ENCODE measurements around the gene MAN1A1. TPM values are rescaled to one million over a fixed set of nuclear protein-coding genes. Genes with fewer than 3 reads are reported as not detected.
A peak's percentile ranks its signal among the peaks of the same experiment; 100 is the strongest.
"Not testable (repeated sequence)": the region's sequence is repeated elsewhere in the genome, so short reads cannot be mapped to it uniquely, and the experiment has no call there.

The MAN1A1 gene
- total and polyA plus RNA-seq, 11 donors = 5.6 to 30.6 (median 12.6) TPM

- DNase-seq (no peak), ATAC-seq (no peak)
- intact Hi-C loops (cut with DNase I) = loop anchor here in 1 of 10 donors (10.0 kb wide), 1 partner anchor 229 kb away; no protein-coding TSS in a partner anchor
- TF ChIP-seq CTCF (IDR thresholded peaks at IDR 0.05) = no peak
- TF ChIP-seq POLR2A (IDR thresholded peaks at IDR 0.05) = no peak
- no peaks in the 10 kb centered on the region for H3K36me3 ChIP-seq
- H3K4me1 ChIP-seq = no peaks in the 10 kb centered on the region
- H3K9me3 ChIP-seq = peaks cover 0 to 43% (median 8%) of the 10 kb centered on the region in 12 donors
- no peaks in the 10 kb centered on the region for H3K27me3 ChIP-seq
- H3K27ac ChIP-seq = no peak overlapping the region
- no peak overlapping the region for H3K4me3 ChIP-seq
- 95 to 100% (median 98%) methylated on average over 1 of the region's 1 CpG for WGBS, 4 donors
These were observed 36.4 kb upstream of the MAN1A1 start for GRCh38 chr6:119385994-119386393.

- peak in 1 of 5 donors; percentile 47 for DNase-seq
- H3K4me1 ChIP-seq = no peaks in the 10 kb centered on the region
- peaks cover 0 to 55% (median 14%) of the 10 kb centered on the region in 12 donors for H3K9me3 ChIP-seq
- ATAC-seq = peak in 3 of 4 donors; percentile 57 to 90 (median 79)
- intact Hi-C loops (cut with DNase I) = loop anchor here in 1 of 10 donors (10.0 kb wide), 1 partner anchor 230 kb away; no protein-coding TSS in a partner anchor
- H3K36me3 ChIP-seq = no peaks in the 10 kb centered on the region
- H3K27me3 ChIP-seq = no peaks in the 10 kb centered on the region
- H3K4me3 ChIP-seq = no peak overlapping the region
- no peak for TF ChIP-seq CTCF (IDR thresholded peaks at IDR 0.05)
- no peak for TF ChIP-seq POLR2A (IDR thresholded peaks at IDR 0.05)
- H3K27ac ChIP-seq = no peak overlapping the region
These were observed 34.9 kb upstream of the MAN1A1 start for GRCh38 chr6:119384444-119384843.

GRCh38 chr6:119379809-119380208 is 30.2 kb upstream of the MAN1A1 start:
- intact Hi-C loops (cut with DNase I) = loop anchor here in 1 of 10 donors (10.0 kb wide), 1 partner anchor 235 kb away; no protein-coding TSS in a partner anchor
- no peak for DNase-seq

GRCh38 chr6:119377043-119377442 is 27.5 kb upstream of the MAN1A1 start:
- H3K4me1 ChIP-seq; DNase-seq; H3K36me3 ChIP-seq; ATAC-seq; H3K27me3 ChIP-seq; H3K4me3 ChIP-seq; intact Hi-C loops (cut with DNase I); H3K27ac ChIP-seq: not testable (repeated sequence)
- peaks cover 0 to 28% (median 6%) of the 10 kb centered on the region in 12 donors for H3K9me3 ChIP-seq
- WGBS, 4 donors = 92 to 100% (median 97%) methylated on average over 1 of the region's 1 CpG

More at GRCh38 chr6:119379809-119380208, 30.2 kb upstream of the MAN1A1 start:
- no peaks in the 10 kb centered on the region for H3K27me3 ChIP-seq
- TF ChIP-seq CTCF (IDR thresholded peaks at IDR 0.05) (no peak), POLR2A (IDR thresholded peaks at IDR 0.05) (no peak)
- no peak for ATAC-seq
- H3K36me3 ChIP-seq = no peaks in the 10 kb centered on the region
- peaks cover 0 to 28% (median 6%) of the 10 kb centered on the region in 12 donors for H3K9me3 ChIP-seq
- no peaks in the 10 kb centered on the region for H3K4me1 ChIP-seq
- H3K27ac ChIP-seq = no peak overlapping the region
- H3K4me3 ChIP-seq = no peak overlapping the region

- Histone ChIP-seq H3K9me3 (peaks cover 0 to 14% (median 0%) of the 10 kb centered on the region in 12 donors), H3K27ac (no peak overlapping the region), H3K4me1 (no peaks in the 10 kb centered on the region), H3K4me3 (no peak overlapping the region), H3K36me3 (peaks cover 0 to 7% (median 0%) of the 10 kb centered on the region in 9 donors), H3K27me3 (no peaks in the 10 kb centered on the region)
- 81 to 89% (median 87%) methylated on average over 3 of the region's 3 CpGs for WGBS, 4 donors
- DNase-seq (no peak), ATAC-seq (no peak)
- intact Hi-C loops (cut with DNase I) = no loop called here
- TF ChIP-seq POLR2A (IDR thresholded peaks at IDR 0.05) = no peak
- TF ChIP-seq CTCF (IDR thresholded peaks at IDR 0.05) = no peak
These were observed 20.5 kb upstream of the MAN1A1 start for GRCh38 chr6:119370080-119370479.
